ENCODE measurements around the gene HMGB4.

DNA sequence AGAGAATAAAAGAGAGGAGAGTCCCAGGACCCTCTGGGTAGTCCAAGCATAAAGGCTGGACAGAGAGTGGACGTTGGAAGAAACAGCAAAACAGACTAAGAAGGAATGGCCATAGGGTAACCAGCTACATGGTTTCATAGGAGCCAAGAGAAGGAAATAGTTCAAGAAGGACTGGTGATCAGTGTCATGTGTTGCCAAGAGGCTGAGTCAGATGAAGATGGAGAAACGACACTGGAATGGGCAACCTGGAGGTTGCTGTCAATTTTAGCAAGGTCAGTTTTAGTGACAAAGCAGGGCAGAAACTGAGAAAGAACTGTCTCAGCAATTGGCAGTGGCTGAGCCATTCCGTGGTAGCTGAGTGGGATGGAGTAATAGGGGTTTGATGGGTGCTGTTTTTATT, 41.4 kb downstream of the HMGB4 start:
- TF ChIP-seq POLR2A (IDR thresholded peaks at IDR 0.05; ENCODE audit: low read depth, low read length) = no peak
- TF ChIP-seq POLR2AphosphoS5 (IDR thresholded peaks at IDR 0.05; ENCODE audit: insufficient read depth, low read depth, low read length) = no peak
- TF ChIP-seq, protein P1, sequence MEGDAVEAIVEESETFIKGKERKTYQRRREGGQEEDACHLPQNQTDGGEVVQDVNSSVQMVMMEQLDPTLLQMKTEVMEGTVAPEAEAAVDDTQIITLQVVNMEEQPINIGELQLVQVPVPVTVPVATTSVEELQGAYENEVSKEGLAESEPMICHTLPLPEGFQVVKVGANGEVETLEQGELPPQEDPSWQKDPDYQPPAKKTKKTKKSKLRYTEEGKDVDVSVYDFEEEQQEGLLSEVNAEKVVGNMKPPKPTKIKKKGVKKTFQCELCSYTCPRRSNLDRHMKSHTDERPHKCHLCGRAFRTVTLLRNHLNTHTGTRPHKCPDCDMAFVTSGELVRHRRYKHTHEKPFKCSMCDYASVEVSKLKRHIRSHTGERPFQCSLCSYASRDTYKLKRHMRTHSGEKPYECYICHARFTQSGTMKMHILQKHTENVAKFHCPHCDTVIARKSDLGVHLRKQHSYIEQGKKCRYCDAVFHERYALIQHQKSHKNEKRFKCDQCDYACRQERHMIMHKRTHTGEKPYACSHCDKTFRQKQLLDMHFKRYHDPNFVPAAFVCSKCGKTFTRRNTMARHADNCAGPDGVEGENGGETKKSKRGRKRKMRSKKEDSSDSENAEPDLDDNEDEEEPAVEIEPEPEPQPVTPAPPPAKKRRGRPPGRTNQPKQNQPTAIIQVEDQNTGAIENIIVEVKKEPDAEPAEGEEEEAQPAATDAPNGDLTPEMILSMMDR (IDR thresholded peaks at IDR 0.05; ENCODE audit: extremely low read depth in 1 of 2, insufficient read depth in 1 of 2, low read depth in 1 of 2, low read length in 2 of 2) = no peak
- TF ChIP-seq GATA2 (IDR thresholded peaks at IDR 0.05; ENCODE audit: insufficient read depth, insufficient read length, low read depth, low read length) = no peak
- no peak for TF ChIP-seq EZH2 (IDR thresholded peaks at IDR 0.05; ENCODE audit: borderline replicate concordance, low read depth, low read length, severe bottlenecking)
- TF ChIP-seq FOS (IDR thresholded peaks at IDR 0.05; ENCODE audit: borderline replicate concordance, insufficient read depth, low read length) = no peak
- TF ChIP-seq, protein P2, sequence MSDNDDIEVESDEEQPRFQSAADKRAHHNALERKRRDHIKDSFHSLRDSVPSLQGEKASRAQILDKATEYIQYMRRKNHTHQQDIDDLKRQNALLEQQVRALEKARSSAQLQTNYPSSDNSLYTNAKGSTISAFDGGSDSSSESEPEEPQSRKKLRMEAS (IDR thresholded peaks at IDR 0.05; ENCODE audit: insufficient read depth, insufficient read length) = no peak
